Activated CD8-positive, alpha-beta T cell treated with anti-CD3 and anti-CD28 coated beads, Interleukin-2, amount 10 ng/mL, durations not matched to agents 7 days and 5 days (primary cell): ENCODE data around the gene BSN. TPM values are rescaled to one million over a fixed set of nuclear protein-coding genes. Genes with fewer than 3 reads are reported as not detected.

ENCODE experiments used
- total RNA-seq, 2 experiments: library from RNA; stranded (reverse); gene quantifications; one replicate each; pipeline ENCODE4 v1.2.3, GENCODE V29; 2021

The BSN gene
- total RNA-seq, 2 experiments from 2014 or later, result 0.05 to 0.34 TPM

Other genes with a start within 250 kb of the BSN start
- gene USP4, start 214.4 kb upstream of the BSN start, total RNA-seq, result 10 to 100 TPM; 72.1 to 74.0 TPM
- gene GPX1, start 196.1 kb upstream of the BSN start, total RNA-seq, result 100 to 1,000 TPM; 115 to 119 TPM
- gene RHOA, start 142.5 kb upstream of the BSN start, total RNA-seq, result 100 to 1,000 TPM; 518 to 520 TPM
- 10 to 100 TPM; 19.6 to 25.2 TPM for gene TCTA, start 142.1 kb upstream of the BSN start, total RNA-seq
- 1 to 10 TPM; 3.8 to 4.7 TPM for gene AMT, start 132.0 kb upstream of the BSN start, total RNA-seq
- gene NICN1, start 125.2 kb upstream of the BSN start, total RNA-seq, result 10 to 100 TPM; 23.2 to 25.7 TPM
- gene DAG1, start 84.2 kb upstream of the BSN start, total RNA-seq, result 10 to 100 TPM; 18.8 to 19.7 TPM
- 100 to 1,000 TPM; 179 to 192 TPM for gene APEH, start 119.9 kb downstream of the BSN start, total RNA-seq
- gene MST1, start 135.0 kb downstream of the BSN start, total RNA-seq, result 1 to 10 TPM; 3.8 to 4.7 TPM
- gene RNF123, start 135.1 kb downstream of the BSN start, total RNA-seq, result 10 to 100 TPM; 36.3 to 45.8 TPM
- gene AMIGO3, start 165.2 kb downstream of the BSN start, total RNA-seq, result 1 to 10 TPM in 1 of 2 experiments, under 1 TPM in 1; 0.95 to 2.0 TPM
- gene GMPPB, start 169.5 kb downstream of the BSN start, total RNA-seq, result 10 to 100 TPM; 50.4 to 53.0 TPM
- gene IP6K1, start 232.1 kb downstream of the BSN start, total RNA-seq, result 10 to 100 TPM; 37.7 to 38.1 TPM
- not detected for gene CDHR4, start 245.4 kb downstream of the BSN start, total RNA-seq
- gene INKA1, start 248.8 kb downstream of the BSN start, total RNA-seq, result 1 to 10 TPM; 1.3 to 2.2 TPM